EL (cell line): Measurements from ENCODE around the gene C1orf210.

ENCODE experiments used
- DNase-seq: peaks from one replicate; pipeline ENCODE4 v3.0.0-alpha.2; 2016

C1orf210 gene

DNA sequence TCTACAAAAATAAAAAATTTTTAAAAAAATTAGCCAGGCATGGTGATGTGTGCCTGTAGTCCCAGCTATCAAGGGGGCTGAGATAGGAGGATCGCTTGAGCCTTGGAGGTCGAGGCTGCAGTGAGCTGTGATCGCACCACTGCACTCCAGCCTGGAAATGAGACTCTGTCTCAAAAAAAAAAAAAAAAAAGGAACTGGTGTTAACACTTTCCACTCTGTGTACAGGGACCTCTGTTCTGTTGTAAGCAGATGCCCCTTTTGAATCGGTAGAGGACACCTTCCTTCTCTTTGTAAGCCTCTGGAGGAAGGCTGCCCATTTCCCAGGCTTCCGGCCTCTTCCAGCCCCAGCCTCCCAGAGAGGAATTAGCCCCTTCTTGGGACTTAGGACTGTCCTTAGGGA, 7.3 kb upstream of the C1orf210 start:
- DNase-seq: no peak

DNA sequence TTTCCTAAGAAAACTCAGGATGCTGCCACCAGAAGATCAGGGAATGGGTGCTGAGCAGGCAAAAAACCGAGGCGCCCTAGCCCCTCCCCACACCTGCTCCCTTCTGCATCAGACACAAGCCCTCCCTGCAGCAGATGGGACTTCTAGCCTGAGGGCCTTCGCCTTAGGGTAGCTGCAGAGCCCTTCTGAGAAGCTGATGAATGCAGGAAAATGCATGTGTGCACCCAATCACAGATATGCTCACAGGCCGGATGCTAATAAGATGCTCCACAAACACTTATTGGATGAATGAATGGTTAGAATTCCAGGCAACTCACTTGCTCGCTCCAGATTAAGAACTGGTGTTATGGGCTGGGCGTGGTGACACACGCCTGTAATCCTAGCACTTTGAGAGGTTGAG, 6.8 kb upstream of the C1orf210 start:
- DNase-seq: no peak

DNA sequence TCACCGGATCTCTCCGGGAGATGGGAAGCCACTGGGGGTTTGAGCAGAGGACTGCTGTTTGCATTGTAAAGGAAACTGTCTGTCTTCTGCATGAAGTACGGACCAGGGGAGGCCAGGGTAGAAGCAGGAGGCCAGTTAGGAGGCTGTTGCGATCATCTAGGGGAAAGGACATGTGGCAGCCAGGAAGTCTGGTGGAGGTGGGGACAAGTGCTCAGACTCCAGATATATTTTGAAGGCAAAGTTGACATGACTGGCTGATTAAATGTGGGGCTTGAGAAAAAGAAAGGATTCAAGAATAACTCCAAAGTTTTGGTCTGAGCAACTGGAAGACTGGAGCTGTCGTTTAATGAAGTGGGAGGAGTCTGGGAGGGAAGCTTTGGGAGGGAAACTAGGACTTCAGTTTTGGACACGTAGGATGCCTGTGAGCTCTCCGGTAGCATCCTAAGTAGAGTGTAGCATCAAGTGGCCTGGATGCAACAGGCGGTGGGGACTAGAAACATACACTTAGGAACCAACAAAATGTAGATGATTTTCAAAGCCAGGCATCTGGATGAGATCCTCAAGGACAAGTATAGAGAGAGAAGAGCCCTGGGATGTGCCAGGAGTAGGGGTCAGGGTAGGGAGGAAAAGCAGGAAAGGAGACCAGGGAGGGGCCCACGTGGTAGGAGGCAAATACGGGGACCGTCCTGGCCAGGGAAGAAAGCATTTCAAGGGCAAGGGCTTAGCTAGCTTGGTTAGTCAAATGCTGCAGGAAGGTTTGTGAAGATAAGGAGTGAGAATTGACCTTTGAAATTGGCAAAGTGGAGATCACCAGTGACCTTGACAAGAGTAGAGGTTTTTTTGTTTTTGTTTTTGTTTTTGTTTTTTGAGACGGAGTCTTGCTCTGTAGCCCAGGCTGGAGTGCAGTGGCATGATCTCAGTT, 3.7 kb upstream of the C1orf210 start:
- DNase-seq: no peak

DNA sequence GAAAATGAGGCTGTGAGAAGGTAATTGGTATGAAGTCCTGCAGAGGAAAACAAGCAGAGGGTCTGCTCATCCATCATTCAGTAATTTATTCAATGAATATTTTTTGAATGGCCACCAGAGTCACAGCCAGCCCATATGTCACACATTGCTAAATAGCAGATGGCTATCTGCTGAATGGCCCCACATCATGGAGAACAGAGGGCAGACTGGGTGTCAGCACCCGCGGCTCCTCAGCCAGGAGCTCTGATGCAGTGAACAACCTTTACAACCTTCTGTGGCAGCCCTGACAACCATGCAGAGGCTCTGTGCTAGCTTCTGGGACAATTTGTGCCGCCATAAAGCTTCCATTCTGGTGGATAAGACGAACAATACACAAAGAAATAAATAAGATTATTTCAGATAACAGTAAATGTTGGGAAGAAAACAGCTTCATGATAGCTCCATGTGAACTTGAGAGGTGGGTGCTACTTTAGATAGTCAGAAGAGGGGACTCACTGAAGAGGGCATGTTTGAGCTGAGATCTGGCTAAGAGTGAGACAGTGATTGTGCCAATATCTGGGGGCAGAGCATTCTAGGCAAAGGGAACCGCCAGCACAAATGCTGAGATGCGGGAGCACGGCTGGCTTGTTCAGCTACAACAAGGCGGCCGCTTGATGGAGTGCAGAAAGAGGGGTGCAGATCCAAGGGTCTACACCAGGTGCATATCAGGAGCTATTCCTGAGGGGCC, 2.8 kb upstream of the C1orf210 start:
- no peak for DNase-seq

DNA sequence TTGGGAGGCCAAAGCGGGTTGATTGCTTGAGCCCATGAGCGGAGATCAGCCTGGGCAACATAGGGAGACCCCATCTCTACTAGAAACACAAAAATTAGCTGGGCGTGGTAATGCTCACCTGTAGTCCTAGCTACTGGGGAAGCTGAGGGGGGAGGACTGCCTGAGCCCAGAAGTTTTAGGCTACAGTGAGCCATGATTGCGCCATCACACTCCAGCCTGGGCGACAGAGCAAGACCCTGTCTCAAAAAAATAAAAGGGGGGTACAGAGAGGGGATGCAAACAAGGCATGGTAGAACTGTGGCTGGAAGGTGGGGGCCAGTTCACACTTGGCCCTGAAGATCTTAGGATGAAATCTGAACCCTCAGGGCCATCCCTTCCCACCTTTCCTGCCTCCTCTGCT, 1.2 kb upstream of the C1orf210 start:
- DNase-seq: no peak

DNA sequence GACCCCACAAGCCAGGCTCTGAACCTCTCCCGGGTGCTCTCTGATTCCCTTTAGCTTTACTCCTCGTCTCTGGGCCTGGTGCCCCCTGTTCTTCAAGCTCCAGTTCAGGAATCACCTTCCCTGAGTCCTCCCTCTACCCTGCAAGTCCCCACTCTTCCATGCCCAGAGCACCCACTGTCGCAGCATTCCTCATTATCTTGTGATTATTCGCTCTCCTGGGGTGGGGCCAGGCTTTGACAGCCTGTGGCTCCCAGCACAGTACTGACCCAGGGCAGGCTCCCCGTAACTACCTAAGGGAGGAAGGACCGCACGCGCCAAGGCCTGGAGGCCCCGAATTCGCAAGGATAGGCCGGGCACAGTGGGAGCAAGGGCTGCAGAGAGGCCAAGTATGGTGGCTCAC, 734 bp upstream of the C1orf210 start:
- DNase-seq: no peak

DNA sequence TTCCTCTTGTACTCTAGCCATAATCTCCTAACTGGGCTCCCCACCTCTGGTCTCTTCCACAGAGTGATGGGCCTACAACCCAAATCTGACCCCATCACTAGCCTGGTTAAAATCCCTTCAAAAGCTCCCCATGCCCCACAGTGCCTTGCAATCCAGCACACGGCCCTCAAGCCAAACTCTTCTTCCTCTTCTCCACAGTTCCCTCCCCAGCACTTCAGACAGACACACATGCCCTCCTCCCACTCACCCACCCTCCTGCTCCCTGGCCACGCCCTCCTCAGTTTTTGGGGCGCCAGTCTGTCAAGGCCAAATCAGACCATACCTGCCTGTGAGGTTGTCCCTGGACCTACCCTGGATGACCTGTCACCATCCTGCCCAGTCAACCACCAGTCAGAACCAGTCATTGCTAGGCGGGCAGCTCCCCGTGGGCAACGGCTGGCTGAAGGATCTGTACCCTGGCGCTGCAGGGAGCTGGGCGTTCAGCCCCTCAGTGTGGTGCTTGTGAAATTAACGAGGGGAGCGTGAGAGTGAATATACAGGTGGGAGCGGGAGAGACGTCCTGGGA, 753 bp downstream of the C1orf210 start:
- DNase-seq: no peak

DNA sequence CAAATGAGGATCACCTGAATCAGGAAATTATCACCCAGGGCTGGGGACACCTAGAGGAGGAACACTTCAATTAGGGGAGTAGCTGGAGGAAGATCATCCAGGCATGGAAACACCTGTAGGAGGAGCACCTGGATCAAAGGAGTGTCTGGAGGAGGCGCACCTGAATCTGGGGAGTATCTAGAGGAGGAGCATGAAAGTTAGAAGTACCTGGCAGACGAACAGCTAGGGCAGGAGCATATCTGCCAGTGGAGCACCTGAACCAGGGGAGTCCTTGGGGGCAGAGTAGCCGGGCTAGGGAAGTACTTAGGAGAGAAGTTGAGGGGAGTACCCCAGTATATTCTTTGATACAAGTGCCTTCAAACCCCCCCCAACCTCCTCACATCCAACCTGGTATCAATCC, 1.3 kb downstream of the C1orf210 start:
- DNase-seq: no peak

DNA sequence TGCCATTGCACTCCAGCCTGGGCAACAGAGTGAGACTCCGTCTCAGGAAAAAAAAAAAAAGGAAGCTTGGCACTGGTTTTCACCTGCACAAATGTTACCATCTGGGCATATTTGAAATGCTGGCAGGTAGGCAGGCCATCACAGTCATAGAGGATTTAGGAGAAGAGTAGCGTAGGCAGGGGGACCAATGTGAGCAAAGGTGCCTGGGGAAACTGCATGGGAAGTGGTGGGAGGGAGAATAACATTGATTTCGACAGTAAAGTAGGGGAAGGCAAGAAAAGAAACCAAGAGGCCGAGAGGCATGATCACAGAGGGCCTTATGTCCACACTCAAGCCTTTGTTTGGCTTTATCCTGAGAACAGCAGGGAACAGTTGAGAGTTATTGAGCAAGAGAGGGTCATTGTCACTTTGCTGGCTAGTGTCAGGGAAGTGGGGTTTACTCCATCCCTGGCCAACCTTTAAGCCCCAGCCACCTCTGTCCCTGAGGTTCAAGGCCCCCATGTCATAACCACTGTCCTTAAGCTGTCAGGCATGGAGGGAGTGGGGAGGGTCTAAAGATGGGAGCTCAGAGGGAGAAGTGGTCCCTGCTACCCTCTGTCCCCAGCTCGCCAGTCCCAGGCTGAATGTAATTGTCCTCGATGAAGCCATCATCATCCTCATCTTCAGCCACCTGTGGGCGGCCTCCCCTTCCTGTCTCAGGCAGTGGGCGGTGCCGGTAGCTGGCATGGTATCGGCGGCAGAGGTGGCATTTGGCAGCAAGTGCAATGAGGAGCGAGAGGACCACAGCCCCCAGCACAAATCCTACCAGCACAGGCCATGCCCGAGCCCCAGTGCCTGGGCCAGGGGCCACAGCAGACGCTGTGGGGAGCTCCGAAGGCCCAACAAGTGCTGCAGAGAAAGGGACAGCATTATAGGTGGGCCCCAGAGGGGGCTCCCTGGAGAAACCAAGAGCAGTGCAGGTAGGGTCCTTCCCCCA, 2.9 kb downstream of the C1orf210 start:
- no peak for DNase-seq

DNA sequence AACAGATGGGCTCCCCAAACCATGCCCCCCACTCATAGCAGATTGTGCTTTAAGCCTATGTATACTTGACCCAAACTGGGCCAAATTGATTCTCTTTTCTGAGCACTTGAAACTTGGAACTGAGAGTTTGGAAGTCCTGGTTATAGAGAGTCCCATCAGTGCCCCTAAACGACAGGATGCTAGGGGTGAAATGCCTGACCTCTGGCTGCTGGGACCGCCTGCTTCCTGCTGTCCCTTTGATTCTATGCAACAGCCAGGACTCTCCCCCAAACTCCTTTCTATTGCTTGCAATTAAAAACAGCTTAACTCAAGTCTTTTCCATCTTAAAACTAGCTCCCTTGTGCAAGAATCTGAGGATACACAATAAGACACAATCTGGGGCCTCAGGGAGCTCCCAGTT, 4.7 kb downstream of the C1orf210 start:
- no peak for DNase-seq

DNA sequence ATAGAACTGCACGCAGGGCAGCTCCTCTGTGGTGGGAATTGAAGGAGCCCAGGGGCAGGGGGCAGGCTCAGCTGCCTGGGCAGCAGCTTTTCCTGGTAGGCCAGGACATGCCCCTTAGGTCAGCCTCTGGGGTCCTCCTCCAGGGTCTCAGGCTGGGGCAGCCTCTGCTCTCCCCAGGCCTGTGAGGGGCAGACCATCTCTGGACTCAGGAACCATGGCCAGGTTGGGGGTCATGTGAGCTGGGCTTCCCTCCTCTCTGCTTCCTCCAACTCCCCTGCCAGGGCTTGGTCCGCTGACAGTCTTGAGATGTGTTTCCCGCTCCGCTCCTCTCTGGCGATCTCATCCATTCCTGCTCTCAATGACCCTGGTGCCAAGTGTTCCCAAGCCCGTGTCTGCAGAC, 5.7 kb downstream of the C1orf210 start:
- no peak for DNase-seq

DNA sequence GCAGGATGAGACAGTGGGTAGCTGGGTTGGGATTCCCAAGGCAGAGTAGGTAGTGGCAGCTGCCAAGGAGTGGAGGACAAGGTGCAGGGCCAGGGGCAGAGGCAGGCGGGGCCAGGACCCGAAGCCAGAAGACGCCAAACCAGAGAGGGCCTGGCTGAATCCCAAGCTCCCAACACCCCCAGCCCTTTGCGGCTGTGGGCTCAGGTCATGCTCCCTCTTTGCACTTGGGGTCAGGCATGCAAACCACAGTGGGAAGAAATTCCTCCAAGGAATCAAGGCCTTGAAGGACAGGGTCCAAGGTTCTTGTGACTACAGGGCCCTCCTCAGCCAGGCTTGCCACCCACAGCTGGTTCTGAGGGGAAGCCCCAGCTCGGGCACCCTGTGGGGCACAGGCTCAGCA, 6.2 kb downstream of the C1orf210 start:
- DNase-seq: no peak

DNA sequence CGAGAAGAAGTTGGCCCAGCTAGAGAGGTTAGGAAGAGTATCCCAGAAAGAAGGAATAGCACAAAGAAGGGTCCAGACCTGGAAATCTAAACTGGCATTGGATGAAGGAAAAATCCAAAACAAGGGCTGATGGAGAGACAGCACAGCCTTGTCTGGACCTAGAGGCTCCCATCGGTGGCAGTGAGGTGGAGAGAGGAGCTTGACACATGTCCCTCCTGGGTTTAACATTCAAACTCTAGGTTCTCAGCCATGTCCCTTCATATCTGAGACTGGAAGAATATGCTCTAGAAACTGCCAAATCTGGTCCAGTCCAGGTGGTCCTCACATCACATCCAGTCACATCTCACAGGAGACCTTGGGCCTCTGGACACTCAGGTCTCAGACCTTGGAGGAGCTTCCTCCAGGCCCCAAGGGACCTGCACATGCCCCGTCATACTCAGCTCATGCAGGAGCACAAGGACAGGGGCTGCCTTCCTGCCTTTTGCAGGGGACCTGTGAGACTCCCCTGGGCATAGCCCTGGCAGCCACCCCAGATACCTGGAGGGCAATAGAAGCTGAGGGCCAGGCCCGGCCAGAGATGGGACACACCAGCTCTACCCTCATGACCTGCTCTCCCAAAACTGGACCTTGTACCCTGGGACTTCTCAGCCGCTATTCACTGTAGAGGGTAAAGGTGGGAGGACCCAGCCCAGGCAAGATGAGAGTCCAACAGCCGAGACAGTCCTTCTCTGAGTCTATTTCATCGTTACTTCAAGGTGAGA, 8.1 kb downstream of the C1orf210 start:
- no peak for DNase-seq

DNA sequence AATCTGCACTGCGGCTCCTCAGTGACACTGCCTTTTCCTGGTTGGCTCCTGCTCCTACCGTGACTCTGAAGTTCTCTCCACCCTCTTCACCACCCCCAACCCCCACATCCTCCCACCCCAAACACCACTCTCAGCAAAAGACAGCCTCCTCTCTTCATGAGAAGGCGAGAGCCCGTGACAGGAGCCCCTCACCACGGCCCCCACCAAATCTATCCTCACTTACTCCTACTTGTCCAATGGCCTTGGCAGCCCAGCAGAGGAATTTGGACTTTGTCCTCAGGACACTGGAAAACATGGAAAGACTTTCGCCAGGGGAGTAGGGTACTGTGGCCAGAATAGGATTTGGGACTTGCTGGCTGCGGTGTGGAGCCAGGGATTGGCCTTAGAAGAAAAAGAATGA, 8.7 kb downstream of the C1orf210 start:
- no peak for DNase-seq

DNA sequence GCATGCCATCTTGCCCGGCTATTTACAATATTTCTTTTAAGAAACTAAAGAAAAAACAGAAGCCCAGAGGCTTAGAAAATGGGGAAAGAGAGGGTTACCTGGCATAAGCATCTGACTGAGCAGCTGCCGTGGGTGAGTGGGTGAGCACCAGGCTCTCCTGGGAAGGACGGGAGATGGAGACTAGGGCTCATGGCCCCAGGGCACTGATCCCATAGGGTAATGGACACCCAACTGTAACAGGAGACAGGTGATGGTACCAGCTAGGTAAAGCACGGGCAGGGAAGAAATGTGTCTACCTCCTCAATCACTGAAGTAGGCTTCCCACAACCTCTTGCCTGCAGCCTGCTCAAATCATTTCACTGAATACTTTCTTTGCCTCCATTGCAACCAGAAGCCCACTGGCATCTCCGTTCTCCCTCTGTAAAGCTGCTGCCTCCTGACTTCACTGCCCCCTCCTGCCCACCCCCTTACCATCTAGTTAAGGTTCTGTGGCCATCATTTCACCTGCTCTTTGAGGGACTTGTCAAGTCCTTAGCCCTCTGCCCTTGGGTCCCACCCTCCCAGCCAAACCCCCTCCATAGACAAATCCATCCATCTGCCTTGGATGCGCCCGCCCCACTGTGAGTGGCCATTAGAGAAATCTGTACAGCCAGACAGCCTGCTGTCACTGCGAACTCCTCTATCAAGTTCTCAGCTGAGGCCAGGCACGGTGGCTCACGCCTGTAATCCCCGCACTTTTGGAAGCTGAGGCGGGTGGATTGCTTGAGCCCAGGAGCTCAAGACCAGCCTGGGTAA, 9.4 kb downstream of the C1orf210 start:
- no peak for DNase-seq

DNA sequence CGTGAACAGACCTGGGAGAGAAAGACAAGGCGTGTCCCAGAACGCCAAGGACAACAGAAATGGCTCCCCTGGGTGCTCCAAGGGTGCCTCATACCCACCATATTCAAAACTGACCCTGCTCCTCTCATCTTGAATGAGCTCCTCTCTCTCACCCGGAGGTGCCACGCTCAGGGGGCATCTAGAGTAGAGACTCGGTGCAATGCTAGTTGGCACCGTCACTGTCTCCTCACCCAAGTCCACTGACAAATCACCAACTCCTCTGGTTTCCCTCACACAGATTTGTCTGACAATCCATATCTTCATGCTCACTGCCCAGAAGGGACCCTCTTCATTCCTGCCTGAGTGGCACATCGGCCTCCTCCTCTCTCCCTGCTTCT, 10.6 kb downstream of the C1orf210 start:
- DNase-seq: no peak

DNA sequence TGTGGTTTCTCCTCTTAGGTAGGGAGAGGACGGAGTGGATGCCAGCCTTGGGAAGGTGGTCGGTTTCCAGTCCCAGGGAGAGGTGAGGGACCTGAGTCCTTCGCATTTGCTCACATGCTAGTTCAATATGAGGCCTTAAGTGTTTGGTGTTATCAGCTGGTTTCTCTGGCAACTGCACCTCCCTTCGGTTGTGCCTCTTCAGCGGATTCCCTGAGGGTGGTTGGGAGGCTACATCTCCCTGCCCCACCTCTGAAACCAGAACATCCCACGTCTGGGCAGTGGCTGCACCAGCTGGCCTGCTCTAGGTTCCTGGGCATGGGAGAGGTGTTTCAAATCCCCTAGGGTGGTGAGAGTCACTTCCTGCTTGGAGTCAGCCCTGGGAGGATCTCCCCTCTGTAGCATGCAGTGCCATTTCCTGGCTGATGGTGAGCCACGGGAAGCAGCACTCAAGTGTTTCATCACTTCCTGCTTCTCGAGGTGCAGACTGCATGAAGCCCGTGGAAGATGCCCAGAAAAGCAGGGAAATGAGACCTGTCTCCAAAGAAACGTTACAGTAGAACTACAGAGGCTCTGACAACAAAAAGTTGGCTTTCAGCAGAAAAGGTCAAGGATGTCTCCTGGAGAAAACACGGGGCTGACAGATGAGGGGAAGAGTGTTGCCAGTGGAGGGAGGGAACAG, 11.1 kb downstream of the C1orf210 start:
- DNase-seq: peak; percentile 72

DNA sequence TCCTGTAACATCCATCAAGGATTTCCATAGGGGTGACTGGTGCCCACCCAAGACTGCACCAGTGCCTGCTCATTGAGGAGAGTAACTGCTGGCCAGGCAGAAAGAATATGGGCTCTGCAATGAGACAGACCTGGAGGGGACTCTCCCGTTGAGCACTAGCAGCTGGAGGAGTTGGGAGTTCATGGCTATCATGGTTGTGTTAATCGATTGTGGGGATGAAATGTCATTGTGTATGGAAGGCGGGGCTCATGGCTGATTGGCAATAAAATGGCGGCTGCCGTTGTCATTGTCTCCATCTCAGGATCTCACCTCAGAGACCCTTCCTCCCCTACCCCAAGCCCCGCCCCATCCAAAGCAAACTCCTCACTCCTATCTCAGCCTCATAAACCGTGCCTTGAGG, 11.7 kb downstream of the C1orf210 start:
- DNase-seq: no peak

DNA sequence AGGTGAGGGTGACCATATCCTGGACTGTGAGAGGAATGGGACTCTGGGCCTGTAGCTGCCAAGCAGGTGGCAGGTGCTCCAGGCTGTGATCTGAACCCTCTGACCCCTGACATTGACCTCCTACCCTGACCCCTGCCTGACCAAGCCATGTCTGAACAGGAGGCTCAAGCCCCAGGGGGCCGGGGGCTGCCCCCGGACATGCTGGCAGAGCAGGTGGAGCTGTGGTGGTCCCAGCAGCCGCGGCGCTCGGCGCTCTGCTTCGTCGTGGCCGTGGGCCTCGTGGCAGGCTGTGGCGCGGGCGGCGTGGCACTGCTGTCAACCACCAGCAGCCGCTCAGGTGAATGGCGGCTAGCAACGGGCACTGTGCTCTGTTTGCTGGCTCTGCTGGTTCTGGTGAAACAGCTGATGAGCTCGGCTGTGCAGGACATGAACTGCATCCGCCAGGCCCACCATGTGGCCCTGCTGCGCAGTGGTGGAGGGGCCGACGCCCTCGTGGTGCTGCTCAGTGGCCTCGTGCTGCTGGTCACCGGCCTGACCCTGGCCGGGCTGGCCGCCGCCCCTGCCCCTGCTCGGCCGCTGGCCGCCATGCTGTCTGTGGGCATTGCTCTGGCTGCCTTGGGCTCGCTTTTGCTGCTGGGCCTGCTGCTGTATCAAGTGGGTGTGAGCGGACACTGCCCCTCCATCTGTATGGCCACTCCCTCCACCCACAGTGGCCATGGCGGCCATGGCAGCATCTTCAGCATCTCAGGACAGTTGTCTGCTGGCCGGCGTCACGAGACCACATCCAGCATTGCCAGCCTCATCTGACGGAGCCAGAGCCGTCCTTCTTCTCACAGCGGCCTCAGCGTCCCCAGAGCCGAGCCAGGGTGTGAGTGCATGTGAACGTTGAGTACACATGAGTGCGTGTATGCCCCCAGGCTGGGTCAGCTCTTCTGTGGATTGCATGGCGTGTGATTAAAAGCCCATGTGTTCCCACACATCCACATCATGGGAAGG, 12.5 kb downstream of the C1orf210 start:
- DNase-seq: no peak
